Liver (tissue), 3 donors: ENCODE results near the gene TIMM17A.

Experiments used
- EGR1 ChIP-seq, 2 donors: IDR thresholded peaks; 2 replicates each; pipeline ENCODE4 v1.6.1; 2016 to 2018; ENCODE audit warnings: antibody characterized with exemption in 2 of 2, low read depth in 2 of 2
- FOXA2 ChIP-seq: IDR thresholded peaks from 2 replicates; pipeline ENCODE4 v1.6.1; 2016; ENCODE audit warnings: antibody characterized with exemption
- GABPA ChIP-seq, 2 donors: IDR thresholded peaks in 1 of 2; conservative IDR thresholded peaks in 1 of 2; 2 replicates each; pipeline ENCODE4 v1.6.1; 2016; ENCODE audit warnings: antibody characterized with exemption in 2 of 2, mild to moderate bottlenecking in 1 of 2, moderate library complexity in 1 of 2
- HNF4G ChIP-seq: IDR thresholded peaks from 2 replicates; pipeline ENCODE4 v1.6.1; 2016; ENCODE audit warnings: antibody characterized with exemption
- JUND ChIP-seq, 2 donors: IDR thresholded peaks; 2 replicates each; pipeline ENCODE4 v1.6.1; 2016; ENCODE audit warnings: antibody characterized with exemption in 2 of 2
- SP1 ChIP-seq: IDR thresholded peaks from 2 replicates; pipeline ENCODE4 v1.6.1; 2018; ENCODE audit warnings: antibody characterized with exemption, mild to moderate bottlenecking
- TAF1 ChIP-seq: conservative IDR thresholded peaks from 2 replicates; pipeline ENCODE4 v1.6.1; 2016; ENCODE audit warnings: antibody characterized with exemption, mild to moderate bottlenecking
- YY1 ChIP-seq: IDR thresholded peaks from 2 replicates; pipeline ENCODE4 v1.6.1; 2016; ENCODE audit warnings: antibody characterized with exemption, mild to moderate bottlenecking
- TF ChIP-seq, protein P1 (sequence below): fragments of 150-350 bp; IDR thresholded peaks from 2 replicates; pipeline ENCODE4 v1.5.1; 2017; ENCODE audit warnings: improper control_type of control experiment, low read depth, low read length; ENCODE audit not compliant: missing input control
- TF ChIP-seq, protein P2 (sequence below): IDR thresholded peaks from 2 replicates; pipeline ENCODE4 v1.6.1; 2016; ENCODE audit warnings: antibody characterized with exemption
- TF ChIP-seq, protein P3 (sequence below): IDR thresholded peaks from 2 replicates; pipeline ENCODE4 v1.6.1; 2016; ENCODE audit warnings: antibody characterized with exemption, mild to moderate bottlenecking
- TF ChIP-seq, protein P4 (sequence below): IDR thresholded peaks from 2 replicates; pipeline ENCODE4 v1.6.1; 2016; ENCODE audit warnings: antibody characterized with exemption
- donor health status: healthy.
- donor health status: healthy.

DNA sequence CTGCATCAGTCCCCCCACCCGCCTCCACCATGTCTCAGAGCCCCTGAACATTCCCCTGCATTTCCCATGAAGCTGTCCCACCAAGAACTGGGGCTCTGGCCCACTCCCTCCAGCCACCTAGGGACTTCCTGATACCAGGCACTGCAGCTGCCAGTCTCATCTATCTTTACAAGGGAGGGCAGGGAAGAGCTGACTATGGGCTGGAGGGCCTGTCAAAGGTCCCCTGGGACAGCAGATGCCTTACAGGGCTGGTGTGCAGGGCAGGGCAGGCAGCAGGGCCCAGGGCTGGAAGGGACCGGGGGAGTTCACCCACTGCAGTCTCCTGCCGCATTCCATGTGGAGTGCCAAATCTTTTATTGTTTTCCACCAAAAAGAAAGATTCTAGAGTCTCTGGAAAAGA lies 49.0 kb upstream of the TIMM17A start:
- TF ChIP-seq, protein P1, sequence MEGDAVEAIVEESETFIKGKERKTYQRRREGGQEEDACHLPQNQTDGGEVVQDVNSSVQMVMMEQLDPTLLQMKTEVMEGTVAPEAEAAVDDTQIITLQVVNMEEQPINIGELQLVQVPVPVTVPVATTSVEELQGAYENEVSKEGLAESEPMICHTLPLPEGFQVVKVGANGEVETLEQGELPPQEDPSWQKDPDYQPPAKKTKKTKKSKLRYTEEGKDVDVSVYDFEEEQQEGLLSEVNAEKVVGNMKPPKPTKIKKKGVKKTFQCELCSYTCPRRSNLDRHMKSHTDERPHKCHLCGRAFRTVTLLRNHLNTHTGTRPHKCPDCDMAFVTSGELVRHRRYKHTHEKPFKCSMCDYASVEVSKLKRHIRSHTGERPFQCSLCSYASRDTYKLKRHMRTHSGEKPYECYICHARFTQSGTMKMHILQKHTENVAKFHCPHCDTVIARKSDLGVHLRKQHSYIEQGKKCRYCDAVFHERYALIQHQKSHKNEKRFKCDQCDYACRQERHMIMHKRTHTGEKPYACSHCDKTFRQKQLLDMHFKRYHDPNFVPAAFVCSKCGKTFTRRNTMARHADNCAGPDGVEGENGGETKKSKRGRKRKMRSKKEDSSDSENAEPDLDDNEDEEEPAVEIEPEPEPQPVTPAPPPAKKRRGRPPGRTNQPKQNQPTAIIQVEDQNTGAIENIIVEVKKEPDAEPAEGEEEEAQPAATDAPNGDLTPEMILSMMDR, result no peak
- no peak for TF ChIP-seq GABPA (IDR thresholded peaks at IDR 0.05 in 1 of 2, conservative IDR thresholded peaks at IDR 0.05 in 1 of 2)
- TF ChIP-seq SP1, result no peak
- TF ChIP-seq, protein P2, sequence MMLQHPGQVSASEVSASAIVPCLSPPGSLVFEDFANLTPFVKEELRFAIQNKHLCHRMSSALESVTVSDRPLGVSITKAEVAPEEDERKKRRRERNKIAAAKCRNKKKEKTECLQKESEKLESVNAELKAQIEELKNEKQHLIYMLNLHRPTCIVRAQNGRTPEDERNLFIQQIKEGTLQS, result no peak
- TF ChIP-seq, protein P3, sequence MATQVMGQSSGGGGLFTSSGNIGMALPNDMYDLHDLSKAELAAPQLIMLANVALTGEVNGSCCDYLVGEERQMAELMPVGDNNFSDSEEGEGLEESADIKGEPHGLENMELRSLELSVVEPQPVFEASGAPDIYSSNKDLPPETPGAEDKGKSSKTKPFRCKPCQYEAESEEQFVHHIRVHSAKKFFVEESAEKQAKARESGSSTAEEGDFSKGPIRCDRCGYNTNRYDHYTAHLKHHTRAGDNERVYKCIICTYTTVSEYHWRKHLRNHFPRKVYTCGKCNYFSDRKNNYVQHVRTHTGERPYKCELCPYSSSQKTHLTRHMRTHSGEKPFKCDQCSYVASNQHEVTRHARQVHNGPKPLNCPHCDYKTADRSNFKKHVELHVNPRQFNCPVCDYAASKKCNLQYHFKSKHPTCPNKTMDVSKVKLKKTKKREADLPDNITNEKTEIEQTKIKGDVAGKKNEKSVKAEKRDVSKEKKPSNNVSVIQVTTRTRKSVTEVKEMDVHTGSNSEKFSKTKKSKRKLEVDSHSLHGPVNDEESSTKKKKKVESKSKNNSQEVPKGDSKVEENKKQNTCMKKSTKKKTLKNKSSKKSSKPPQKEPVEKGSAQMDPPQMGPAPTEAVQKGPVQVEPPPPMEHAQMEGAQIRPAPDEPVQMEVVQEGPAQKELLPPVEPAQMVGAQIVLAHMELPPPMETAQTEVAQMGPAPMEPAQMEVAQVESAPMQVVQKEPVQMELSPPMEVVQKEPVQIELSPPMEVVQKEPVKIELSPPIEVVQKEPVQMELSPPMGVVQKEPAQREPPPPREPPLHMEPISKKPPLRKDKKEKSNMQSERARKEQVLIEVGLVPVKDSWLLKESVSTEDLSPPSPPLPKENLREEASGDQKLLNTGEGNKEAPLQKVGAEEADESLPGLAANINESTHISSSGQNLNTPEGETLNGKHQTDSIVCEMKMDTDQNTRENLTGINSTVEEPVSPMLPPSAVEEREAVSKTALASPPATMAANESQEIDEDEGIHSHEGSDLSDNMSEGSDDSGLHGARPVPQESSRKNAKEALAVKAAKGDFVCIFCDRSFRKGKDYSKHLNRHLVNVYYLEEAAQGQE, result no peak
- TF ChIP-seq TAF1, result no peak
- no peak for TF ChIP-seq EGR1 (IDR thresholded peaks at IDR 0.05; ENCODE audit: low read depth in 2 of 2)
- no peak for TF ChIP-seq JUND (IDR thresholded peaks at IDR 0.05)
- TF ChIP-seq, protein P4, sequence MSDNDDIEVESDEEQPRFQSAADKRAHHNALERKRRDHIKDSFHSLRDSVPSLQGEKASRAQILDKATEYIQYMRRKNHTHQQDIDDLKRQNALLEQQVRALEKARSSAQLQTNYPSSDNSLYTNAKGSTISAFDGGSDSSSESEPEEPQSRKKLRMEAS, result no peak
- no peak for TF ChIP-seq YY1
- no peak for TF ChIP-seq FOXA2
- TF ChIP-seq HNF4G, result no peak
